Endometrial microvascular endothelial cells (primary cell): ENCODE results near the gene KDM4F. TPM values are rescaled to one million over a fixed set of nuclear protein-coding genes. Genes with fewer than 3 reads are reported as not detected.

ENCODE experiments used
- in situ Hi-C: cut with HindIII; loops from 2 replicates; pipeline ENCODE4 v1.10.0; 2017; ENCODE audit warnings: low sequenced_read_pairs, low pct_unique_long_range_greater_than_20kb; ENCODE audit errors: inconsistent ontology term
- total RNA-seq: library from RNA; depleted of rRNA; stranded (reverse); fragments of >200 nt; gene quantifications from one replicate; pipeline ENCODE4 v1.2.3, GENCODE V29; 2015; ENCODE audit errors: inconsistent ontology term

The KDM4F gene
- total RNA-seq, 1 donor from 2014 or later, result not detected

GRCh38 chr11:95057959-95058358 is 8.7 kb downstream of the KDM4F start:
- in situ Hi-C loops, result no loop called here

GRCh38 chr11:95058621-95059020 is 9.4 kb downstream of the KDM4F start:
- in situ Hi-C loops, result no loop called here

GRCh38 chr11:95059046-95059445 is 9.8 kb downstream of the KDM4F start:
- in situ Hi-C loops, result no loop called here

GRCh38 chr11:95065336-95065735 is 16.1 kb downstream of the KDM4F start:
- in situ Hi-C loops, result loop anchor here (10.0 kb wide), 1 partner anchor 101 kb away; no protein-coding TSS in a partner anchor

- in situ Hi-C loops, result loop anchor here (10.0 kb wide), 1 partner anchor 102 kb away; no protein-coding TSS in a partner anchor
Observed at GRCh38 chr11:95066716-95067038, 17.5 kb downstream of the KDM4F start, which contains the start of gene SRSF8. SRSF8 (plus strand) TSS chr11:95066919; CDS start chr11:95067227, 308 bp downstream.

GRCh38 chr11:95067039-95067840 is 18.0 kb downstream of the KDM4F start:
- in situ Hi-C loops, result loop anchor here (10.0 kb wide), 1 partner anchor 102 kb away; no protein-coding TSS in a partner anchor

GRCh38 chr11:95067841-95068219 is 18.6 kb downstream of the KDM4F start:
- in situ Hi-C loops, result loop anchor here (10.0 kb wide), 1 partner anchor 103 kb away; no protein-coding TSS in a partner anchor

- in situ Hi-C loops, result loop anchor here (10.0 kb wide), 1 partner anchor 104 kb away; no protein-coding TSS in a partner anchor
Observed at GRCh38 chr11:95068549-95068948, 19.3 kb downstream of the KDM4F start.

GRCh38 chr11:95070471-95070870 is 21.2 kb downstream of the KDM4F start:
- in situ Hi-C loops, result no loop called here

GRCh38 chr11:95072948-95073347 is 23.7 kb downstream of the KDM4F start:
- in situ Hi-C loops, result no loop called here

- in situ Hi-C loops, result no loop called here
Observed at GRCh38 chr11:95074792-95075563, 25.8 kb downstream of the KDM4F start.

GRCh38 chr11:95076416-95076815 is 27.2 kb downstream of the KDM4F start:
- in situ Hi-C loops, result no loop called here

GRCh38 chr11:95076981-95077380 is 27.8 kb downstream of the KDM4F start:
- in situ Hi-C loops, result no loop called here

- in situ Hi-C loops, result no loop called here
Observed at GRCh38 chr11:95078526-95078925, 29.3 kb downstream of the KDM4F start.

- in situ Hi-C loops, result no loop called here
Observed at GRCh38 chr11:95081010-95081409, 31.8 kb downstream of the KDM4F start.

- in situ Hi-C loops, result no loop called here
Observed at GRCh38 chr11:95081412-95081811, 32.2 kb downstream of the KDM4F start.

- in situ Hi-C loops, result no loop called here
Observed at GRCh38 chr11:95082576-95083001, 33.4 kb downstream of the KDM4F start.

- in situ Hi-C loops, result no loop called here
Observed at GRCh38 chr11:95084509-95084908, 35.3 kb downstream of the KDM4F start.

- in situ Hi-C loops, result no loop called here
Observed at GRCh38 chr11:95085117-95085816, 36.0 kb downstream of the KDM4F start.
